MM.1S (cell line): Measurements from ENCODE around the gene NLK.
"Not testable (repeated sequence)": the region's sequence is repeated elsewhere in the genome, so short reads cannot be mapped to it uniquely, and the experiment has no call there.

Experiments
- DNase-seq: peaks from one replicate; pipeline ENCODE4 v3.0.0-alpha.2; 2015
- H2AFZ ChIP-seq: fragments of 300-600 bp; sonication (generic); 2 replicates; pipeline ENCODE4 v1.6.0; 2016; ENCODE audit warnings: antibody characterized with exemption, low read length
- H3F3A ChIP-seq: fragments of 300-600 bp; sonication (generic); 2 replicates; pipeline ENCODE4 v1.6.1; 2016; ENCODE audit warnings: mild to moderate bottlenecking, antibody characterized with exemption, low read length, moderate library complexity, mixed read lengths; ENCODE audit not compliant: insufficient read depth
- H3K27ac ChIP-seq: fragments of 300-600 bp; sonication (generic); 2 replicates; pipeline ENCODE4 v1.5.1; 2016; ENCODE audit warnings: mild to moderate bottlenecking, low read length
- H3K27me3 ChIP-seq: fragments of 300-600 bp; sonication (generic); replicated peaks from 2 replicates; pipeline ENCODE4 v1.6.0; 2016; ENCODE audit warnings: low read length; ENCODE audit not compliant: insufficient read depth
- H3K36me3 ChIP-seq: fragments of 300-600 bp; sonication (generic); replicated peaks from 2 replicates; pipeline ENCODE4 v1.6.1; 2016; ENCODE audit warnings: mild to moderate bottlenecking, low read length, mixed read lengths; ENCODE audit not compliant: insufficient read depth
- H3K4me1 ChIP-seq: fragments of 300-600 bp; sonication (generic); 2 replicates; pipeline ENCODE4 v1.6.1; 2016; ENCODE audit warnings: low read length, mixed read lengths
- H3K4me2 ChIP-seq: fragments of 300-600 bp; sonication (generic); 2 replicates; pipeline ENCODE4 v1.6.0; 2016; ENCODE audit warnings: low read depth, low read length
- H3K4me3 ChIP-seq: fragments of 300-600 bp; sonication (generic); 2 replicates; pipeline ENCODE4 v1.5.1; 2016; ENCODE audit warnings: low read length, mixed read lengths
- H3K79me2 ChIP-seq: fragments of 300-600 bp; sonication (generic); 2 replicates; pipeline ENCODE4 v1.6.1; 2016; ENCODE audit warnings: mixed run types, low read length, mixed read lengths
- H3K9ac ChIP-seq: fragments of 300-600 bp; sonication (generic); 2 replicates; pipeline ENCODE4 v1.6.1; 2016; ENCODE audit warnings: low read length, mixed read lengths
- H3K9me2 ChIP-seq: fragments of 300-600 bp; sonication (generic); replicated peaks from 2 replicates; pipeline ENCODE4 v1.6.1; 2016; ENCODE audit warnings: mild to moderate bottlenecking, low read length, mixed read lengths; ENCODE audit not compliant: insufficient read depth
- H3K9me3 ChIP-seq: fragments of 300-600 bp; sonication (generic); replicated peaks from 2 replicates; pipeline ENCODE4 v1.6.1; 2016; ENCODE audit warnings: mild to moderate bottlenecking, low read length, mixed read lengths; ENCODE audit not compliant: insufficient read depth
- H4K20me1 ChIP-seq: fragments of 300-600 bp; sonication (generic); 2 replicates; pipeline ENCODE4 v1.6.1; 2016; ENCODE audit warnings: mild to moderate bottlenecking, low read length, moderate library complexity, mixed read lengths; ENCODE audit not compliant: insufficient read depth
- CTCF ChIP-seq: fragments of 300-600 bp; sonication (generic); IDR thresholded peaks from 2 replicates; pipeline ENCODE4 v1.5.1; 2016; ENCODE audit warnings: antibody characterized with exemption, low read length, mixed read lengths
- EZH2 ChIP-seq: fragments of 300-600 bp; sonication (generic); optimal IDR thresholded peaks from 2 replicates; pipeline ENCODE3; 2017; ENCODE audit warnings: low read depth, mild to moderate bottlenecking, antibody characterized with exemption, low read length, mixed read lengths
- EZH2phosphoT487 ChIP-seq: fragments of 300-600 bp; sonication (generic); IDR thresholded peaks from 2 replicates; pipeline ENCODE4 v1.6.1; 2018; ENCODE audit warnings: antibody characterized with exemption, low read length

NLK gene

GRCh38 chr17:28180449-28180848 is 138.0 kb downstream of the NLK start:
- H3K36me3 ChIP-seq = no peaks in the 10 kb centered on the region
- H3K4me2 ChIP-seq = no peak overlapping the region
- no peak overlapping the region for H3K9ac ChIP-seq
- no peaks in the 10 kb centered on the region for H3F3A ChIP-seq
- no peak for DNase-seq
- TF ChIP-seq EZH2 = no peak
- no peak overlapping the region for H3K27ac ChIP-seq
- no peaks in the 10 kb centered on the region for H3K9me3 ChIP-seq
- H3K4me1 ChIP-seq = no peaks in the 10 kb centered on the region
- no peaks in the 10 kb centered on the region for H3K9me2 ChIP-seq
- H2AFZ ChIP-seq = no peak overlapping the region
- no peaks in the 10 kb centered on the region for H3K27me3 ChIP-seq
- no peak overlapping the region for H3K4me3 ChIP-seq
- H3K79me2 ChIP-seq = no peaks in the 10 kb centered on the region
- H4K20me1 ChIP-seq = no peaks in the 10 kb centered on the region

GRCh38 chr17:28181568-28181967 is 139.1 kb downstream of the NLK start:
- Histone ChIP-seq H3K4me1 (no peaks in the 10 kb centered on the region), H3K4me3 (no peak overlapping the region), H3K36me3 (no peaks in the 10 kb centered on the region), H3K79me2 (no peaks in the 10 kb centered on the region), H3K9ac (no peak overlapping the region), H3K4me2 (no peak overlapping the region), H3K27me3 (no peaks in the 10 kb centered on the region), H2AFZ (no peak overlapping the region), H3K27ac (no peak overlapping the region), H3K9me2 (no peaks in the 10 kb centered on the region), H4K20me1 (no peaks in the 10 kb centered on the region), H3F3A (no peaks in the 10 kb centered on the region), H3K9me3 (no peaks in the 10 kb centered on the region)
- DNase-seq = no peak
- no peak for TF ChIP-seq CTCF
- no peak for TF ChIP-seq EZH2
- TF ChIP-seq EZH2phosphoT487 = no peak

- H3K27ac ChIP-seq = no peak overlapping the region
- H3K9ac ChIP-seq = no peak overlapping the region
- no peaks in the 10 kb centered on the region for H3K79me2 ChIP-seq
- no peak overlapping the region for H3K4me3 ChIP-seq
- no peaks in the 10 kb centered on the region for H3K4me1 ChIP-seq
- H3K36me3 ChIP-seq = no peaks in the 10 kb centered on the region
- no peaks in the 10 kb centered on the region for H4K20me1 ChIP-seq
- no peaks in the 10 kb centered on the region for H3K9me3 ChIP-seq
- H3K27me3 ChIP-seq = no peaks in the 10 kb centered on the region
- TF ChIP-seq EZH2phosphoT487 = no peak
- no peak for TF ChIP-seq EZH2
- H3F3A ChIP-seq = no peaks in the 10 kb centered on the region
- no peak overlapping the region for H2AFZ ChIP-seq
- H3K9me2 ChIP-seq = no peaks in the 10 kb centered on the region
- no peak for DNase-seq
- H3K4me2 ChIP-seq = no peak overlapping the region
These were observed 140.1 kb downstream of the NLK start for GRCh38 chr17:28182559-28182958.

- H3K4me3 ChIP-seq = no peak overlapping the region
- H2AFZ ChIP-seq = no peak overlapping the region
- no peak overlapping the region for H3K9ac ChIP-seq
- no peaks in the 10 kb centered on the region for H3K4me1 ChIP-seq
- no peak overlapping the region for H3K27ac ChIP-seq
- no peak for DNase-seq
- no peak overlapping the region for H3K4me2 ChIP-seq
- H3F3A ChIP-seq = no peaks in the 10 kb centered on the region
- no peaks in the 10 kb centered on the region for H3K27me3 ChIP-seq
- no peak for TF ChIP-seq EZH2phosphoT487
- TF ChIP-seq EZH2 = no peak
- no peak for TF ChIP-seq CTCF
- no peaks in the 10 kb centered on the region for H4K20me1 ChIP-seq
- H3K36me3 ChIP-seq = no peaks in the 10 kb centered on the region
- no peaks in the 10 kb centered on the region for H3K9me2 ChIP-seq
- no peaks in the 10 kb centered on the region for H3K9me3 ChIP-seq
- no peaks in the 10 kb centered on the region for H3K79me2 ChIP-seq
These were observed 143.2 kb downstream of the NLK start for GRCh38 chr17:28185658-28186057.

- not testable (repeated sequence) for DNase-seq, H3K79me2 ChIP-seq, H3K9ac ChIP-seq, H3K4me2 ChIP-seq, H3K27me3 ChIP-seq, H3K4me3 ChIP-seq, H3K36me3 ChIP-seq, H2AFZ ChIP-seq, H3F3A ChIP-seq, H3K27ac ChIP-seq, H3K9me3 ChIP-seq, H3K9me2 ChIP-seq, H3K4me1 ChIP-seq, H4K20me1 ChIP-seq
These were observed 144.0 kb downstream of the NLK start for GRCh38 chr17:28186472-28186871.
